Activated CD4-positive, CD25-positive, alpha-beta regulatory T cell treated with anti-CD3 and anti-CD28 coated beads, Interleukin-2, amount 50 U/mL, for 24 hours (primary cell): ENCODE data around the gene ERG.

Experiments used
- ATAC-seq, 2 donors: fragments of 150-1000 bp; cut with Tn5 transposase; one replicate each; pipeline ENCODE4 v1.10.0; 2021; ENCODE audit warnings: mild to moderate bottlenecking in 1 of 2, moderate library complexity in 1 of 2

The ERG gene, protein sequence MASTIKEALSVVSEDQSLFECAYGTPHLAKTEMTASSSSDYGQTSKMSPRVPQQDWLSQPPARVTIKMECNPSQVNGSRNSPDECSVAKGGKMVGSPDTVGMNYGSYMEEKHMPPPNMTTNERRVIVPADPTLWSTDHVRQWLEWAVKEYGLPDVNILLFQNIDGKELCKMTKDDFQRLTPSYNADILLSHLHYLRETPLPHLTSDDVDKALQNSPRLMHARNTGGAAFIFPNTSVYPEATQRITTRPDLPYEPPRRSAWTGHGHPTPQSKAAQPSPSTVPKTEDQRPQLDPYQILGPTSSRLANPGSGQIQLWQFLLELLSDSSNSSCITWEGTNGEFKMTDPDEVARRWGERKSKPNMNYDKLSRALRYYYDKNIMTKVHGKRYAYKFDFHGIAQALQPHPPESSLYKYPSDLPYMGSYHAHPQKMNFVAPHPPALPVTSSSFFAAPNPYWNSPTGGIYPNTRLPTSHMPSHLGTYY

DNA sequence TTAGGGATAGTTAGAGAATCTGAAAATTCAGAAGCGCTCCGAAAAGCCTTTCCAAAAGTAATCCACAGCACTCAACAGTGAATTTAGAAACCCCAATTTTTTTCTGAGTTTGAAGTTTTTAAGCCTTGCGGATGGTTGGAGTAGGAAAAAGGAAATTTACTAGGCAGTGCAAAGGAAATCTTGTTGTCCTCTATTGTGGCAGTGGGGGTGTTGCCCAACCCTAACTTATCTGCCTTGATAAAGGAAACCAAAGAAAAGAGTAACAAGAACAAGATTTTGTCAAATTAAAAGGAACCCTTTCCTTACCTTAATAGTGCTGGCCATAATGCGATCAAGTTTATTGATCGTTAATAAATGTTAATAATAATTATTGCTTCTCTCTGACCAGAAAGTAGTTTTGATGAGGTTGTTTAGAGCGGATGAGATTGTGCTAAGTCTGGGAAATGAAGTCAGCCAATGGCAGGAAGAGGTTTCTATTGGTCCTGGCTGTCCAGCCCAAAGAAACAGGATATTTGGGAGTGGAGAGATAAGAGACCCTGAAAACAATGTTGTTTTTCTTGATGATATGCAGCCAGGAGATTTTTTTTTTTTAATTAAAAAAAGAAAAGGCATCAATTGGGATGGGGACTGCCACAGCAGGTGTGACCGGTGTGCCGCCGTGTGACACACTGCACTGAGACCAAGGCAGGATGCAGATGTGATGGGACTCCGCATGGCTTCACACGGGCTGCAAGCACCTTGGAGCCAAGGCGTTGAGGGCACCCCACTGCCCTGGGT is at the start of gene ERG:
ERG (minus strand) TSS at position 421 of the 777 bp plus-strand sequence; CDS start at position 324, 97 bp downstream.
- no peak for ATAC-seq

DNA sequence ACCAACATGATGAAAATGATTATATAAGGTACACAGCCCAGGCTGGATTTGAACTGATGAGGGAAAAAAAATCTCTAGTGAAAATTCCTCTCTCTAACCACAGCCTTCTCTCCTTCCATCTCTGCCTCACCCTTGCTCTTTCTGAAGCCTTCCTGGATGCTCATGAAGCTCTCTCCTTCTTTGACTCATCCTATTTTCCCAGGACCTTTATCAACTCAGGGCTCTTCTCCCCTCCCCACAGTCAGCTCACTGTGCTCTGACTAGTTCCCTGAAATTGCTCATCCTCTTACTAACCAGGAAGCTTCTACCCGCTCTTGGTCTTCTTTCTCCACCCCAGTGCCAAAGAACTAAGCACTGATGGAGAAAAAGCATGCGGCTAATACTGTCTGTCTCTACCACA is 46.4 kb upstream of the ERG start:
- ATAC-seq: no peak

DNA sequence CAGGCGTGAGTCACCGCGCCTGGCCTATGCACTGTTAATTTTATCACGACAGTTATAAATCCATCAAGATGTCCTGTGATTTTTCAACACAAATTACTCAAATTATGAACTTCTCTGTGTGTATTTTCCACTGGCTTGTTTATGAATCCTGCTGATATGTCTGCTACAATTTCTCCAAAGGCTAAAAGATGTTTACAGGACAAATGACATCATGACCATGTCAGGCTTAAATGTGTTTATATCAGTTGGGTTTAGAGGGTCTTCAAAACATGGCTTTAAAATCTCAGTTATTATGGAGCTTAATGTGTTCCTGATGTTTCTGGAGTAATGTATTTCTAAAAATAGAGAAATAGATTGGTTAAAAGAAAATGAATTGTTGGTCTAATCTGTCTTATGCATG is 44.0 kb upstream of the ERG start:
- no peak for ATAC-seq

DNA sequence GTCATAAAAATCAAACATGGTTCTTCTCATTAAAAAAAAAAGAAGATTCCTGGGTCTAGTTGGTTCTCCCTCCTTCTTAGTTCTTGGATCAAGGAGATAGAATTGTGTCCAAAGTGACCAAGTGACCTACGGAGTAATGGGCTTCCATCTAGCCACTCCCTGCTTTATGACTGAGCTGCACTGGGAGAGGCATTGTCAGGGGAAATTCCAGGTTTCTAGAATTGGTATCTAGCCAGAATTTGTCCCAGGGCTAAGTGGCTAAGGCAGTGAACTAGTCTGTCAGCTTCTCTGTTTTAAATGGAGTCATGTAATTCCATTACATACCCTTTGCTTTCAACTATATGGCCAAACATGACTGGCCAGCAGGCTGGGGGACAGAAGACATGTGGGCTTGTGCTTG is 40.1 kb upstream of the ERG start:
- no peak for ATAC-seq

DNA sequence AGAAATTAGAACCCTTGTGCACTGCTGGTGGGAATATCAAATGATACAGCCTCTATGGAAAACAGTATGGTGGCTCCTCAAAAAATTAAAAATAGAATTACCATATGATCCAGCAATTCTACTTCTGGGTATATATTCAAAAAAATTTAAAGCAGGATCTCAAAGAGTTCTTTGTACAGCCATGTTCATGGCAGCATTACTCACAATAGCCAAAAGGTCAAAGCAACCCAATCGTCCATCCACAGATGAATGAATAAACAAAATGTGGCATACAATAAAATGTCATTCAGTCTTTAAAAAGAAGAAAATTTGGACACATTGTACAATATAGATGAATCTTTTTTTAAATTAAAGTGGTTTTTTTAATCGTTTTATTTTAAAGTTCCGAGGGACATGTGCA is 36.3 kb upstream of the ERG start:
- no peak for ATAC-seq

DNA sequence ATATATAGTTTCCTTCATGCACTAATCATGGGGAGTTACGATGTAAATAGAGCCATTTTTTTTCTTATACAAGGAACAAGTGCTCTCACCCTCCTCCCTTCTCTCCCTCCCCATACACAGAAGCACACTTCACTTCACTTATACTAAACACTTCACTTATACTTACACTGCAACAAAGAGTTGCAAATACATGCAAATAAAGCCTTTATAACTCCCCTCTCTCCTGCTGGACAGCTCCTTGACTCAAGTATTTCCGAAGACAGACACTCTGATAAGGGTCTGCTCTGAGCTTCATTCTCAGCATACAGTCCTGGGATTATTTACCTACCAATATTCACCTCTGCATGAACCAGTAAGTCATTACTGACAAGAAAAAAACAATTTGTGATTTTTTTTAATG is 35.6 kb upstream of the ERG start:
- no peak for ATAC-seq

DNA sequence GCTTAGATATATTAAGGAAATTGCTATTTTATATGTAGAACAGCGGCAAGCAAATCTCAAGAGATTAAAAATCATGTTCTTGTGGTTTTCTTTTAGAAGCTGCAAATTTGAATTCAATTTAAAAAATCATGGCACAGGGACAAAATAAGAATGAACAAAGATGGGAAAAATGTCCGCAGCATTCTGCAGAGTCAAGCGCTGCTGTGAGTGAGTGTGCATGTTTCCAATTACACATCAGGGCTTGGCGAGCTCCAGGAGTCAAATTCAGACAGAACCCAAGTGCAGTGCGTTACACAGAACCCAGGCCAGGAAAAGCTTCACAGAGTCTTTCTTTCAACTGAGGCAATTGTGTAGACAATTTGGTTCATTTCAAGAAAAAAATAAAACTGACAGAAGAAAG is 33.3 kb upstream of the ERG start:
- no peak for ATAC-seq

DNA sequence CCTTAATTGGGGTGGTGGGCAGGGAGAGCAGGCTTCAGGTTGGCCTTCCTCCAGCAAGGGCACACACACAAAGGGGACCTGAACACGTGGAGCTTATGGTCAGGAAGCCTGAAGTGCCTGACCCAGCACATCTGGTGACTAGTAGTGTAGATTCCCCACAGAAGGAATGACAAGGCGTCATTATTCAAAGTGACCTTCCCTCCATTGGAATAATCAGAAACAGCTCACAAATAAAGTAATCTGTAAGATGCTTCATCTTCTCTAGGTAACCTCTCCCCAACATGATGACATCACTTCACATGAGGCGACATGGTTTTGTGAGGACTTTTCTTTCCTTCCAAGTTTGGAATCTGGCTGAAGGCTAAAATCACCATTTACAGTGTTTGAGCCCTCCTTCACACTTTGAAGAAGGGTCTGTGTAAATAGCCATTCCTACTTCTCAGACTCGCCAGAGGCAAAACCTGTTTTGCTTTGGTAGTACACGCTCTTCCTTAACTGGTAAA is 32.8 kb upstream of the ERG start:
- ATAC-seq: no peak

DNA sequence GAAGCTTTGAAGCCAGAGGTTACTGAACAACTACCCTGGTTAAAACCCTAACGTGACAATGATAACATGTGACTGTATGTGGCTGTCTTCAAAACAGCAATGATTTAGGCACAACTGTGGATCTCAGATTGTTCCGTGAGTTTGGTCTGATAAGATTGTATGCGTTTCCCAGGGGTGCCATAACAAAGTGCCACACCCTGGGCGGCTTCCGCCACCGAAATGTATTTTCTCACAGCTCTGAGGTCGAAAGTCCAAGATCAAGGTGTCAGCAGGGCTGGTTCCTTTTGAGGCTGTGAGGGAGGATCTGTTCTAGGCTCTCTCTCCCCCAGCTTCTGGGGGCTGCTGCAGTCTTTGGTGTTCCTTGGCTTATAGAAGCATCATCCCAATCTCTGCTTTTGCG is 29.5 kb upstream of the ERG start:
- no peak for ATAC-seq

DNA sequence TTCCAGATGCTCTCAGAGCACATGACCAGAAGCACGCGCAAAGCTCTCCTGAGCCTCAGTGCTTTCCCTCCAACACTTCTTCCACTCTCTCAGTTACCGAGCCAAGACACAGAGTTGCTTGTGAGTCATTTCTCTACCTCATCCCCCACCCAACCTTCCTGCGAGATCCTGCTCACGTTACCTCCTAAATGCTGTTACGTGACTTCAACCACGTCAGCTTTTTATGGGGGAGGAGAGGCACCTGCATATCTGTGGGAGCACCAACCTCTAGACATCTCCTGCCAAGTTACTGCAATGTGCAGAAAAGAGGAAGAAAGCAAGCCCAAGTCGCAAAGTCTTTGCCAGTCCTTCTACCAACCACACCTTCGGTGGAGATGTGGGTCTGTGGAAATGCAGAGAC is 27.2 kb upstream of the ERG start:
- no peak for ATAC-seq

DNA sequence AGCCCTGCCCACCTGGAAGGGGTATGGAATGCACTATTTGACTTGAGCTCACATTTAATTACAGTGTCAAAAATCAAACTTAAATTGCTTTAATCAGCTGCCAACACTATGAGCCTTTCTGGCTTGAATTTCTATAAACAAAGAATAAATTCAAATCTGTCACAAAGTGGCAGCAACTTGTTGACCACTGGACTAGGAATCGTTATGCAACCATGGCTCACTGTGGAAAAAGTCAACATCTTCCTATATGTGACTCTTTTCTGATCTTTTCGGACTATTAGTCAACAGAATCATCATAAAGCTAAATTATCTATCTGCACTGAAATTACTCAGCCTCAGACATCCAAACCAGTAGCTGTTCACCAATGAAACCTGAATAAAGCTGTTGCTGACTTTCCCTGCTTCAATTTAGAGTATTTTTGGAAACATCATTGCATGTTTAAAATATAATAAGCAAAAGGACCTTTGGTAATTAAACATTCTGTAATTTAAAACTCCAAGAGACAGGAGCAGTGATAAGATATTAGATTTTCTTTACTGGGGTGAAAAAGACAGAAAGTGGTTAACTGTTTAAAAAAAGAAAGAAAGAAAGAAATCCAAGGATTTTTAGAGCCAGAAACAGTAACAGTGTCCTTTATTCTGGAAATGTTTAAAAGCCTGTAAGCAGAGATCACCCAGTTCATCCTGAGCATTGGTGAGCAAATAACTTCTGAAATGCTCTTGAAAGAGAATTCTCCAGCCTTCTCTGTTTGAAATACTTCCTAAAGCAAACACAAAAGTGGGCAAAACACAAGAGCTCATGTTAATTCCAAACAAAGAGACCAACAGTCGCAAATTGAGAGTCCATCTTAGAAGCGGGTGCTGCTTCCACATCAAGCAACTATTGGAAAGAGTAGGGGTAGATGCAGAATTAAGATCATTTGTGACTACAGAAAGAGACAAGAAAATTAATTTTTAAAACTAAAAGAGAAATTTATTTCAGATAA is 26.2 kb upstream of the ERG start:
- ATAC-seq: no peak

DNA sequence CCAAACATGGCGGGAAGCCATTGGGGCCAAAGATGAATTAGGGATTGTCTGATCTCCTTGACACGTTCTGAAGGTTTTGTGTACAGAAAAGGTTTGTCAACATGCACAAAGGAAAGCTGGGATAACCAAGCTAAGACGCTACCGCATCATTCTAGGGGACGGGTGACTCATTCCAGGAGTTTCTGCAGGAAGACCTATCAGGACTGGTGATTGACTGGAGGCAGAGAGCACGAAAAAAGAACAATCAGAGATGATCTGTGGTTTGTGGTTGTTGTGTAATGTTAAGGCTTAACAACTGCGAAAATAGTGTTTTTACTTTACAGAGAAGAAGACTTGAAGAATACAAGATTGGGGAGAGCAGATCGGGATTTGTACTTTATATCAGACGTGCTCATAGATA is 22.2 kb upstream of the ERG start:
- ATAC-seq: no peak

DNA sequence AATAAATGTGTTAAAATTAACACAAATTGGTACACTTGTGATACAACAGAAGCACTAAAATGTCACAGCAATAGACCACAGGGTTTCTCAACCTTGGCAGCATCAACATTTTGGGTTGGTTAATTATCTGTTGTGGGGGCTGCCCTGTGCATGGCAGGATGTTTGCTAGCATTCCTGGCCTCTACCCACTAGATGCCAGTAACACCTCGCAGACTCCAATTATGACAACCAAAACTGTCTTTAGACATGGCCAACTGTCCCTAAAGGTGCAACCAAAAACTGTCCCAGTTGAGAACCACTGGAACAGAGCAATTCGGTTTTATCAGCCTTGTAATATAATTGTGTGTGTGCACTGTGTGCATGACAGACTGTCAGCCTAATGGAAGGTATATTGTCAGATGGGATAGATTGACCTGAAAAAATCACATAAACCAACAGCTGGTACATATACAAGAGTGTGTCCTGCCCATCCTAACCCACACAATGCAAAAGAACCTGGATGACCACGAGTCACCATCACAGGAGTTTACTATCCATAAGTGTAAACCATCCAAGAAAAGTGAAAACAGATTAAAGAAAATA is 13.5 kb upstream of the ERG start:
- ATAC-seq: no peak

DNA sequence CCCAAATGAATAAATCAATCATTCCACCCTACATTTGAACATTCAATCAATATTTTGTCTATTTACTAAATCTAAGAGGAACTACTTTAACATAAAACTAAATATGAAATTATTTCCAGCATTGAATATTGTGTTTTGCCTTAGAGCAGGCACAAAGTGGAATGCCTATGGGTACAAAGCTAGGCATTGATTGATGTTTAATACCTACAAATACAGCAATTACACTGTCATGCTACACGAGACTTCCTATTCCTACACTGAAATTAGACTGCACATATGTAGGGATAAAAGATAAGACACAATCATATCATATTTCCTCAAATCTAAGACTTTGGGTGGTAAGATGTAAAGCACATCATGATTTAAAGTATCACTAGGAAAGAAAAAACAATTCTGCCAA is 12.9 kb upstream of the ERG start:
- ATAC-seq: no peak

DNA sequence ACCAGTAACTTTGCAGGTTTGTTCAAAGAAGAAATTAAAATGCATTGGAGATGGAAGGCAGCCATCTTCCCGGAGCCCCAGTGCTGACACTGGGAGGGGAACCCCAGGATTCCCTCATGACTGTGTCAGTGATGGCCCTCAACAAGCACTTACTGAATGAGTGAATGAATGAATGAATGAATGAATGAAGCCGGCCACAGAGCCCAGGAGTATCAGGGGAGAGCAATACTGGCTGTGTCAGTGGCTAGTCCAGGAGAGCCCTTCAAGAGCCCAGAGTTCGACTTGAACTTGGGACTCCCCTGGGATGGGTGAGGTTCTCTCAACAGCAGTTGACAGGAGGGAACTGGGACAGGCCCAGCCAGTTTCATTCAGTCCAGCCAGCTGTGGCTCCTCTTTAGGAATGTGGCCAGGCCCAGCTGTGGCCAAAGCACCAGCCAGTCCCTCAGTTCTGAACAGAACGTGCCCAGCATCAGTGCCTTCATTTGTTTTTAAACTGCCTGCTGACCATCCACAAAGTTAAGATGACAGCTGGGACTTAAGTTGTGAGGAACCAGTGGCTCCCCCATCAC is 9.2 kb upstream of the ERG start:
- no peak for ATAC-seq

DNA sequence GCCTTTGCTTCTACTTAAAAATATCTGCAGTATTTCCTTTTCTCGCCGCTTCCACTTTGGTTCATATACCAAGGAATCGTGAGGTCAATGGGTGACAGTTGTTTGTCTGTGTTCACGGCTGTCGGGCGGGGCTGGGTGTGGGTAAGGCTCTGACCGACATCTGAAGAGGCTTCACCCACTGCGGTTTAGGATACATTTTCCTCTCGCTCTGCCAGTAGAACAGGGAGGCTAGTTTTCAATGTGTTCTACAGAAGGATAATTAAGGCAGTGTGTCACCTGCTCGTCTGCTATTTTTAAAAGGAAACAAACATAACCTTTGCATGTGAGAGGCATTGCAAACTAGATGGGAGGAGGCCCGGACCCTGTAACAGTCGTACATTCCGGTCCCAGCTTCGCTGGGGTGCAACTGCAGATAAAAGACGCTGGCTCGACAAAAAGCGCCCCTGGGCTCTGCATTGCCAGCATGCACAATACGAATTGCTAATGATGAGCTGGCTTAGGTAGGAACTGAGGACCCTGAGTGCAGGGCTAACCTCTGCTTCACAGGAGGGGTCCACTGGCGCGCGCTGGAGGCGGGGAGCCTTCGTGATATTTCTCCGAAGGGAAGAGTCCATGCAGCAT is 8.5 kb upstream of the ERG start:
- ATAC-seq: no peak

DNA sequence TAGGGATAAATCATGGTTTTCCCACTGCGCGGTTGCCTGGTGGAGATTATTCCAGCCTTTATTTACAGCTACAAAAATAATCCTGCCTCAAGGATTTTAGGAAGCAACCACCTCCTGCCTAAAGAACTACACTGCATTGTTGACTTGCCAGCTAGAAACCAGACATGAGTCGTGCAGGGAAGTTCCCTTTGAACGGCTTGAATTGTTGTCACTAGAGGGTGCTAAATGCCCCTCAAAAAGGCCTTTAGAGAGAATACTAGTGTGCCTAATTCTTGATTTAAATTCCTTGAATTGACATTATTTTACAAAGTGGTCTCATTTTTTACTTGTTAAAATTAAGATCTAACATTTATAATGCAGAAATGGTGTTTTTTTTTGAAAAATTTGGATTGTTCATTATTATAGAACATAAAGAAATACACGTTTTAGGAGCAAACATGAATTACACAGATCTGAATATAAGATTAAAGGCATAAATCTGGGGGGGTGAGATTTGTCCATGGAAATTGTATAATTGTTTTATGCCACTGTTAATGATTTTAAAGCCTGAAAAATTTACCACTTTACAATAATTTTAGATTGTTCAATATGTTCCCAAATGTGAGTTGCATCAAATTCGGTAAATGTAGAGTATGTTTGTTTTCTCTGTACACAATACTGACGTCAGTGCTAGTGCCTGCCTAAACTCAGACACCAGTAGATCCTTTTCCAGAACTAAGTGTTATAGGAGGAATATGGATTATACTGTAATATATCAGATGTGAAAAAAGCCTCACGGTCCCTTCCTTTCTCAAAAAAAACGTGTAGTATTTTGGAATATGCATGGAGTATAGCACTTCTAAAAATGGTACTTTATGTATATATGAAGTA is 7.6 kb upstream of the ERG start:
- ATAC-seq: no peak

DNA sequence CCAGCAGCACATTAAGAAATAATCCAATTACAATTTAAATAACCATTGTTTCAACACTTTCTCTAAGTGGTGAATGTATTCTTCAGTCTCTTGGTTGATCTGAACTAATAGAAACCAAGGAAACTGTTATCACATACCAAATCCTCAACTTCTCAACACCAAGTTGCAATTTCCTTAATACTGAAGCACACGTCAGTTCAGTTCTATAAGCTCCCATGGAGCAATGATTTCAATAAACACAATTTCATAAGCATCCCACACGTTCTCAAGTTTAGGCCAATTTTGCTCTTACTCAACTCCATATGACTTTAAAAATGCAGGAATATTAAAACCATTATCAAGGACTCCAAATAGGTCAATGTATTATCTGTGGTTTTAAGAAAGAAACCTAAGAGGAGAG is 5.8 kb upstream of the ERG start:
- ATAC-seq: no peak

DNA sequence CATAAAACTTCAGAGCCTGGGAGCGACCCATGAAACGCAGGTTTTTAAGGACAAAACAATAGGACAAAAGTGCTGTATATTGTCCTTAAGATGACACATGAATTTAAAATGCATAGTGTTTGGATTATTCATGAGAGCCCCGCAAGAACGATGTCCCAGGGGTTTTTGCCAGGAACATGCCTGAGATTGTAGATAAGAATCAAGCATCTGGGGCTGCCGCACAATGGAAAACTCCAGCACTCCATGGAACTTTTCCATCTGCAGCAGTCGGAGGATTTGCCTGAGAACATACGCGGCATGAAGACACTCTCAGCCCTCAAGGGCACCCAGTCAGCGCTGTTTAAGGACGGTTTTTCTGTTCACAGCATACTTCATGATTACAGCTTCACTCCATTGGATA is 5.3 kb upstream of the ERG start:
- no peak for ATAC-seq

DNA sequence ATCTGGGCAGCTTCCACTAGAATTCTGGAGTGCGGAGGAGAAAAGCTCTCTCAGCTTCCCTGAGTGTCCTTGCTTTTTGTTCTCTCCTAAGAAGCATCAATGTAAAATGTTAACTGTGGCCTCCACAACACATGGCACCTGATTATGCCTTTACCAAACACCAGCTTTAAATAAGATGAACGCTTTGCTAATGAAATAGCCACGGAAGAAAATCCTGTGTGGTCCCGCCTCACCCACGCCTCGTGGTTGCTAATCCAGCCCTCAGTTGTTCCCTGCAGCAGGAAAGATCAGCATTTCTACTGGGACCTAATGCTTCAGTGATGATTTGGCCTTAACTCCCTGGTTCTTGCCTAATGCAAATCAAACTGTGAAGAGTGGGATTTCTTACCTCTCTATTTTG is 1.8 kb upstream of the ERG start:
- ATAC-seq: no peak

DNA sequence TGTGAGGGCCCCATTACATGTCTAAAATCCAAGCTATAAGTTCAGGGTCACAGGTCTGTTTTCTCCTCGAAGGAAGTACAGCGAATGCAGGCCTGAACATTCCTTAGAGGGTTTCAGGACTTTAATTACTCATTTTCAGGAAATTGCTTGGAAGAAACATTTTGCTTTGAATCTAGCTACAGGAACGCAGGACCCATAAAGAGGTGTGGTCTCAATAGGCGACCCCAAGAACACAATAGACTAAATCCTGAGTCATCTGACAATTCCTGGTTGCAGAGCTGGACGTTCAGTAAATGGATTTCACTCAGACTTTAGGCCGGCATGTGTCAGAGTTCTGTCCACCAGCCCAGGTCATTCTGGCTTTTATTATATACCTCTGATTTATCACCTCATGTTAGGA is 1.0 kb upstream of the ERG start:
- ATAC-seq: no peak
